ENCODE results near the gene EXOC4. TPM values are rescaled to one million over a fixed set of nuclear protein-coding genes. Genes with fewer than 3 reads are reported as not detected.

The EXOC4 gene
- total and polyA plus RNA-seq, 2 donors (not counting 3 experiments of a cell fraction or from before 2014, with no cell fraction given), result 20.3 to 73.1 TPM

DNA sequence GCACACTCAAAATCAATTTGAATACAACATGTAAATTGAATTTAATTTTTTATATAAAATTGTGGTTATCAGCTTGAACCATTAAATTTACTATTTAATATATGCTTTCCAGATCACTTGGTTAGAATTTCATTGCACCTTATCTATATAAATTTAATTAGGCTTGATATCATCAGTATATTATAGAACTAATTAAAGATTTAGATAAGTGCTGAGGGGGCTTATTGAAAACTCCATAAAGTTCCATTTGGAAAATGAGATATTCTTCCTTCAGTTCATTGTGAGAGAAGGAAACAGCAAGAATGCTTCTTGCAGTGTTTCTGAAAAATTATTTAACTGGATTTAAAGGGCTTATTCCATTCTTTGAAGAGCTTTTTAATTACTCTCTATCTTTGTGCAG is 788.6 kb downstream of the EXOC4 start:
- no peak for TF ChIP-seq FOS (IDR thresholded peaks at IDR 0.05; ENCODE audit: borderline replicate concordance, insufficient read depth, low read length)
- TF ChIP-seq JUN (IDR thresholded peaks at IDR 0.05; ENCODE audit: borderline replicate concordance, insufficient read depth, insufficient read length, low read depth), result no peak
- TF ChIP-seq, protein P1, sequence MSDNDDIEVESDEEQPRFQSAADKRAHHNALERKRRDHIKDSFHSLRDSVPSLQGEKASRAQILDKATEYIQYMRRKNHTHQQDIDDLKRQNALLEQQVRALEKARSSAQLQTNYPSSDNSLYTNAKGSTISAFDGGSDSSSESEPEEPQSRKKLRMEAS (IDR thresholded peaks at IDR 0.05; ENCODE audit: insufficient read depth, insufficient read length), result no peak
- TF ChIP-seq GATA2 (IDR thresholded peaks at IDR 0.05; ENCODE audit: insufficient read depth, insufficient read length, low read depth, low read length), result no peak
- no peak for TF ChIP-seq MYC (IDR thresholded peaks at IDR 0.05; ENCODE audit: low read depth, low read length)
- TF ChIP-seq, protein P2, sequence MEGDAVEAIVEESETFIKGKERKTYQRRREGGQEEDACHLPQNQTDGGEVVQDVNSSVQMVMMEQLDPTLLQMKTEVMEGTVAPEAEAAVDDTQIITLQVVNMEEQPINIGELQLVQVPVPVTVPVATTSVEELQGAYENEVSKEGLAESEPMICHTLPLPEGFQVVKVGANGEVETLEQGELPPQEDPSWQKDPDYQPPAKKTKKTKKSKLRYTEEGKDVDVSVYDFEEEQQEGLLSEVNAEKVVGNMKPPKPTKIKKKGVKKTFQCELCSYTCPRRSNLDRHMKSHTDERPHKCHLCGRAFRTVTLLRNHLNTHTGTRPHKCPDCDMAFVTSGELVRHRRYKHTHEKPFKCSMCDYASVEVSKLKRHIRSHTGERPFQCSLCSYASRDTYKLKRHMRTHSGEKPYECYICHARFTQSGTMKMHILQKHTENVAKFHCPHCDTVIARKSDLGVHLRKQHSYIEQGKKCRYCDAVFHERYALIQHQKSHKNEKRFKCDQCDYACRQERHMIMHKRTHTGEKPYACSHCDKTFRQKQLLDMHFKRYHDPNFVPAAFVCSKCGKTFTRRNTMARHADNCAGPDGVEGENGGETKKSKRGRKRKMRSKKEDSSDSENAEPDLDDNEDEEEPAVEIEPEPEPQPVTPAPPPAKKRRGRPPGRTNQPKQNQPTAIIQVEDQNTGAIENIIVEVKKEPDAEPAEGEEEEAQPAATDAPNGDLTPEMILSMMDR (IDR thresholded peaks at IDR 0.05; ENCODE audit: extremely low read depth in 1 of 2, insufficient read depth in 1 of 2, low read depth in 1 of 2, low read length in 2 of 2), result no peak
- TF ChIP-seq POLR2AphosphoS5 (IDR thresholded peaks at IDR 0.05; ENCODE audit: insufficient read depth, low read depth, low read length), result no peak
- no peak for TF ChIP-seq POLR2A (IDR thresholded peaks at IDR 0.05; ENCODE audit: low read depth, low read length)
- TF ChIP-seq EZH2 (IDR thresholded peaks at IDR 0.05; ENCODE audit: borderline replicate concordance, low read depth, low read length, severe bottlenecking), result no peak
- no peak overlapping the region for H3K4me2 ChIP-seq (ENCODE audit: insufficient read depth, low read length)
- no TSS peak for BruUV-seq (replicated peaks)
- no peaks in the 10 kb centered on the region for H3K9me1 ChIP-seq (replicated peaks; ENCODE audit: control insufficient read depth, extremely low read depth, insufficient read depth, low read length)
- no peaks in the 10 kb centered on the region for H3K79me2 ChIP-seq (ENCODE audit: control insufficient read depth, insufficient read depth, low read length)
- no peak overlapping the region for H2AFZ ChIP-seq (ENCODE audit: low read depth, low read length)
- no peaks in the 10 kb centered on the region for H3K9me3 ChIP-seq (replicated peaks; ENCODE audit: control insufficient read depth, insufficient read depth, low read length)
- no peaks in the 10 kb centered on the region for H4K20me1 ChIP-seq (replicated peaks; ENCODE audit: control insufficient read depth, extremely low read depth, insufficient read depth, low read length)
- no peaks in the 10 kb centered on the region for H3K36me3 ChIP-seq (ENCODE audit: control insufficient read depth in 2 of 2, extremely low read depth in 1 of 2, insufficient read depth in 2 of 2, low read length in 2 of 2)
- no peaks in the 10 kb centered on the region for H3K4me1 ChIP-seq (ENCODE audit: control insufficient read depth, extremely low read depth, insufficient read depth, low read length)
- no peaks in the 10 kb centered on the region for H3K27me3 ChIP-seq (ENCODE audit: control insufficient read depth in 2 of 2, insufficient read depth in 2 of 2, low read length in 2 of 2)
- dilution Hi-C loops (cut with MboI; ENCODE audit: extremely low pct_ligation_motif_present, low sequenced_read_pairs) (no loop called here), intact Hi-C loops (cut with micrococcal nuclease) (no loop called here)
- DNase-seq (ENCODE audit: low read depth, low spot score), result no peak
- POLR2A ChIA-PET, result no interaction called here
- no peak for FAIRE-seq
- H3K4me3 ChIP-seq (replicated peaks in 1 of 3; ENCODE audit: insufficient read depth in 1 of 3, low read depth in 1 of 3, low read length in 3 of 3), result no peak overlapping the region
- no peak overlapping the region for H3K9ac ChIP-seq (replicated peaks; ENCODE audit: extremely low read depth, insufficient read depth, low read length)
- no peak overlapping the region for H3K27ac ChIP-seq (ENCODE audit: insufficient read depth, low read depth, low read length)
- CTCF ChIA-PET, result no interaction called here
